BLaER1 (cell line): ENCODE data around the gene ZFC3H1.
A peak's percentile ranks its signal among the peaks of the same experiment; 100 is the strongest.

ENCODE experiments used
- H3K27ac ChIP-seq: shearing (Covaris generic); formaldehyde crosslinking; 2 replicates; pipeline ENCODE4 v1.8.1; 2022
- H3K27me3 ChIP-seq: shearing (Covaris generic); formaldehyde crosslinking; 2 replicates; pipeline ENCODE4 v1.8.1; 2022
- H3K36me3 ChIP-seq: shearing (Covaris generic); formaldehyde crosslinking; 2 replicates; pipeline ENCODE4 v1.8.1; 2022
- H3K4me1 ChIP-seq: shearing (Covaris generic); formaldehyde crosslinking; 2 replicates; pipeline ENCODE4 v1.8.1; 2022
- H3K4me2 ChIP-seq: shearing (Covaris generic); formaldehyde crosslinking; 2 replicates; pipeline ENCODE4 v1.8.1; 2022
- H3K4me3 ChIP-seq: shearing (Covaris generic); formaldehyde crosslinking; 2 replicates; pipeline ENCODE4 v1.8.1; 2022
- H3K9ac ChIP-seq: shearing (Covaris generic); formaldehyde crosslinking; 2 replicates; pipeline ENCODE4 v1.8.1; 2022
- H3K9me3 ChIP-seq: shearing (Covaris generic); formaldehyde crosslinking; 2 replicates; pipeline ENCODE4 v1.8.1; 2022
- H4K20me1 ChIP-seq: shearing (Covaris generic); formaldehyde crosslinking; 2 replicates; pipeline ENCODE4 v1.8.1; 2022
- Cebpa-rat ChIP-seq: shearing (Covaris generic); IDR thresholded peaks from 2 replicates; pipeline ENCODE4 v1.8.1; 2022

ZFC3H1 gene

GRCh38 chr12:71671816-71672215 lies 8.2 kb upstream of the ZFC3H1 start:
- TF ChIP-seq Cebpa-rat: no peak
- no peaks in the 10 kb centered on the region for H3K27me3 ChIP-seq
- H3K4me3 ChIP-seq: no peak overlapping the region
- no peak overlapping the region for H3K27ac ChIP-seq
- H3K4me1 ChIP-seq: no peaks in the 10 kb centered on the region
- H4K20me1 ChIP-seq: no peaks in the 10 kb centered on the region
- no peak overlapping the region for H3K4me2 ChIP-seq
- H3K36me3 ChIP-seq: no peaks in the 10 kb centered on the region
- no peaks in the 10 kb centered on the region for H3K9me3 ChIP-seq
- no peak overlapping the region for H3K9ac ChIP-seq

- Histone ChIP-seq H3K27ac (no peak overlapping the region), H3K4me2 (no peak overlapping the region), H3K27me3 (no peaks in the 10 kb centered on the region), H3K9ac (no peak overlapping the region), H3K9me3 (no peaks in the 10 kb centered on the region), H3K4me1 (peaks cover under 1% of the 10 kb centered on the region; the same call in 1 of the 2 replicates), H4K20me1 (no peaks in the 10 kb centered on the region), H3K4me3 (no peak overlapping the region), H3K36me3 (no peaks in the 10 kb centered on the region)
- no peak for TF ChIP-seq Cebpa-rat
These were observed 7.7 kb upstream of the ZFC3H1 start for GRCh38 chr12:71671311-71671710.

GRCh38 chr12:71666259-71666658 lies 2.6 kb upstream of the ZFC3H1 start:
- Histone ChIP-seq H3K4me2 (peak overlapping the region; percentile 78; the same call in 1 of the 2 replicates), H3K4me3 (no peak overlapping the region)
- TF ChIP-seq Cebpa-rat: no peak

GRCh38 chr12:71665090-71665463 lies 1.4 kb upstream of the ZFC3H1 start:
- Histone ChIP-seq H4K20me1 (peaks cover 35% of the 10 kb centered on the region), H3K4me2 (peak overlapping the region; percentile 78), H3K4me3 (peak overlapping the region; percentile 93), H3K27me3 (no peaks in the 10 kb centered on the region), H3K9me3 (no peaks in the 10 kb centered on the region), H3K36me3 (peaks cover 4% of the 10 kb centered on the region; the same call in 1 of the 2 replicates), H3K4me1 (peaks cover 30% of the 10 kb centered on the region), H3K27ac (peak overlapping the region; percentile 86), H3K9ac (peak overlapping the region; percentile 95)
- no peak for TF ChIP-seq Cebpa-rat

More at GRCh38 chr12:71666259-71666658, 2.6 kb upstream of the ZFC3H1 start:
- Histone ChIP-seq H3K9ac (no peak overlapping the region), H3K9me3 (no peaks in the 10 kb centered on the region), H3K27ac (no peak overlapping the region), H3K4me1 (peaks cover 24% of the 10 kb centered on the region), H3K36me3 (no peaks in the 10 kb centered on the region), H4K20me1 (peaks cover 23% of the 10 kb centered on the region), H3K27me3 (no peaks in the 10 kb centered on the region)

- Histone ChIP-seq H4K20me1 (peaks cover 39% of the 10 kb centered on the region), H3K27me3 (no peaks in the 10 kb centered on the region), H3K9ac (peak overlapping the region; percentile 95), H3K4me3 (peak overlapping the region; percentile 93), H3K4me2 (peak overlapping the region; percentile 78), H3K4me1 (peaks cover 30% of the 10 kb centered on the region), H3K27ac (peak overlapping the region; percentile 86), H3K9me3 (no peaks in the 10 kb centered on the region), H3K36me3 (peaks cover 8% of the 10 kb centered on the region; the same call in 1 of the 2 replicates)
- no peak for TF ChIP-seq Cebpa-rat
These were observed 902 bp upstream of the ZFC3H1 start for GRCh38 chr12:71664411-71665089.

GRCh38 chr12:71662849-71663560 lies 643 bp downstream of the ZFC3H1 start:
- Histone ChIP-seq H3K9me3 (no peaks in the 10 kb centered on the region), H3K9ac (peak overlapping the region; percentile 95), H4K20me1 (peaks cover 39% of the 10 kb centered on the region), H3K27me3 (no peaks in the 10 kb centered on the region), H3K4me1 (peaks cover 30% of the 10 kb centered on the region), H3K4me2 (peak overlapping the region; percentile 90), H3K27ac (peak overlapping the region; percentile 86), H3K36me3 (peaks cover 23% of the 10 kb centered on the region), H3K4me3 (peak overlapping the region; percentile 93)
- no peak for TF ChIP-seq Cebpa-rat

- Histone ChIP-seq H3K27ac (0 out of 2 replicates have a peak overlapping the region, but pooled peaks have one; percentile 86), H3K4me1 (peaks cover 30% of the 10 kb centered on the region), H3K36me3 (peaks cover 33% of the 10 kb centered on the region), H3K4me3 (peak overlapping the region; percentile 93), H3K4me2 (peak overlapping the region; percentile 90), H3K27me3 (no peaks in the 10 kb centered on the region), H3K9ac (peak overlapping the region; percentile 95), H4K20me1 (peaks cover 39% of the 10 kb centered on the region), H3K9me3 (0 out of 2 replicates have a peak, but pooled peaks cover 5% of the 10 kb centered on the region)
- TF ChIP-seq Cebpa-rat: no peak
These were observed 1.6 kb downstream of the ZFC3H1 start for GRCh38 chr12:71661977-71662530.

GRCh38 chr12:71656740-71657139 lies 6.9 kb downstream of the ZFC3H1 start:
- Histone ChIP-seq H3K4me2 (no peak overlapping the region), H3K9ac (no peak overlapping the region), H3K27ac (no peak overlapping the region), H3K27me3 (no peaks in the 10 kb centered on the region), H3K9me3 (peaks cover 32% of the 10 kb centered on the region), H3K36me3 (peaks cover 81% of the 10 kb centered on the region), H4K20me1 (peaks cover 35% of the 10 kb centered on the region), H3K4me3 (no peak overlapping the region), H3K4me1 (peaks cover 11% of the 10 kb centered on the region)
- TF ChIP-seq Cebpa-rat: no peak

GRCh38 chr12:71655907-71656306 lies 7.7 kb downstream of the ZFC3H1 start:
- Histone ChIP-seq H3K36me3 (peaks cover 89% of the 10 kb centered on the region), H3K9ac (no peak overlapping the region), H3K9me3 (peaks cover 32% of the 10 kb centered on the region), H3K27me3 (no peaks in the 10 kb centered on the region), H3K4me2 (no peak overlapping the region), H3K4me1 (peaks cover 3% of the 10 kb centered on the region; the same call in 1 of the 2 replicates), H4K20me1 (peaks cover 35% of the 10 kb centered on the region), H3K4me3 (no peak overlapping the region), H3K27ac (no peak overlapping the region)
- TF ChIP-seq Cebpa-rat: no peak

GRCh38 chr12:71655495-71655894 lies 8.2 kb downstream of the ZFC3H1 start:
- Histone ChIP-seq H3K9me3 (peaks cover 32% of the 10 kb centered on the region), H3K4me3 (no peak overlapping the region), H3K27ac (no peak overlapping the region), H3K4me2 (no peak overlapping the region), H3K27me3 (no peaks in the 10 kb centered on the region), H3K4me1 (no peaks in the 10 kb centered on the region), H4K20me1 (peaks cover 35% of the 10 kb centered on the region), H3K9ac (no peak overlapping the region), H3K36me3 (peaks cover 93% of the 10 kb centered on the region)
- no peak for TF ChIP-seq Cebpa-rat
